K562 (cell line): ENCODE results near the gene PHACTR3. TPM values are rescaled to one million over a fixed set of nuclear protein-coding genes. Genes with fewer than 3 reads are reported as not detected.

Experiments
- ATAC-seq: fragments of 200-7000 bp; cut with Tn5 transposase; 3 replicates; pipeline ENCODE4 v1.9.1; 2020; ENCODE audit warnings: moderate library complexity
- BruUV-seq: library from RNA; stranded (reverse); fragments of 400-500 nt; replicated peaks from 2 replicates; lab custom pipeline; 2021; lab: Mats Ljungman, UMichigan
- CTCF ChIA-PET: fragments of 300-600 bp; formaldehyde crosslinking; extraction: SDS; loops from one replicate; lab custom pipeline; 2021; ENCODE audit warnings: low intra/inter-chr PET ratio; lab: Yijun Ruan, JAX
- POLR2A ChIA-PET: fragments of 300-600, 350-650 bp; sonication (Branson Sonifier 250); formaldehyde crosslinking; extraction: SDS; loops from one replicate; lab custom pipeline; 2021; ENCODE audit warnings: antibody characterized with exemption, inconsistent platforms; lab: Yijun Ruan, JAX
- DNase-seq, 4 experiments: peaks; one replicate each; pipeline versions ENCODE4 v3.0.0 to v3.0.0-alpha.2; 2011 to 2018; ENCODE audit warnings: low spot score in 3 of 4, mixed read lengths in 3 of 4; ENCODE audit errors: extremely low read depth in 1 of 4
- FAIRE-seq: peaks from 2 replicates; lab custom pipeline; 2011; peaks lifted over from hg19 to GRCh38; lab: Jason Lieb, UNC
- H2AFZ ChIP-seq: 2 replicates; pipeline ENCODE4 v1.6.0; 2011; ENCODE audit warnings: low read depth, low read length, control low read depth, inconsistent platforms
- H3K27ac ChIP-seq: fragments of 200-600 bp; 3 replicates; pipeline ENCODE4 v1.8.0; 2011; ENCODE audit warnings: low read depth, mild to moderate bottlenecking, control low read depth, inconsistent platforms, low read length, moderate library complexity, mixed read lengths; ENCODE audit errors: extremely low read depth
- H3K27me3 ChIP-seq, 2 experiments: fragments of 300-600 bp in 1 of 2; 2 replicates in 1 of 2; 3 replicates in 1 of 2; pipeline versions ENCODE4 v1.6.0 to v1.8.0; 2011; ENCODE audit warnings: inconsistent platforms in 2 of 2, low read length in 2 of 2, mild to moderate bottlenecking in 1 of 2, mixed read lengths in 1 of 2, moderate library complexity in 1 of 2; ENCODE audit not compliant: control insufficient read depth in 2 of 2, insufficient read depth in 2 of 2
- H3K36me3 ChIP-seq: fragments of 300-600 bp; 3 replicates; pipeline ENCODE4 v1.8.0; 2011; ENCODE audit warnings: mild to moderate bottlenecking, low read length, inconsistent platforms; ENCODE audit not compliant: control insufficient read depth, insufficient read depth
- H3K4me1 ChIP-seq, 2 experiments: fragments of 200-600 bp in 1 of 2; replicated peaks in 1 of 2; 2 replicates in 1 of 2; 3 replicates in 1 of 2; pipeline versions ENCODE4 v1.5.1 to v1.8.0; 2011; ENCODE audit warnings: inconsistent platforms in 2 of 2, low read length in 2 of 2, mild to moderate bottlenecking in 1 of 2, mixed read lengths in 1 of 2, moderate library complexity in 1 of 2; ENCODE audit not compliant: control insufficient read depth in 2 of 2, insufficient read depth in 2 of 2
- H3K4me2 ChIP-seq: 2 replicates; pipeline ENCODE4 v1.6.1; 2011; ENCODE audit warnings: low read length, control low read depth, inconsistent platforms, mixed read lengths; ENCODE audit not compliant: insufficient read depth
- H3K4me3 ChIP-seq: fragments of 200-600 bp; sonication (generic), shearing (Covaris generic); 2 replicates; pipeline ENCODE4 v1.5.1; 2016; ENCODE audit warnings: control low read depth, inconsistent platforms
- H3K79me2 ChIP-seq: fragments of 200-600 bp; 3 replicates; pipeline ENCODE4 v1.8.0; 2011; ENCODE audit warnings: low read length, inconsistent platforms; ENCODE audit not compliant: control insufficient read depth, insufficient read depth
- H3K9ac ChIP-seq, 2 experiments: 2 replicates each; pipeline versions ENCODE4 v1.6.0 to v1.6.1; 2011; ENCODE audit warnings: low read depth in 2 of 2, low read length in 2 of 2, control low read depth in 1 of 2, inconsistent platforms in 1 of 2, mild to moderate bottlenecking in 1 of 2, mixed read lengths in 1 of 2; ENCODE audit not compliant: insufficient read depth in 1 of 2
- H3K9me1 ChIP-seq: one replicate; pipeline ENCODE4 v1.6.0; 2011; ENCODE audit warnings: inconsistent platforms, mild to moderate bottlenecking, low read length, moderate library complexity; ENCODE audit not compliant: control insufficient read depth, insufficient read depth
- H3K9me3 ChIP-seq: replicated peaks from 2 replicates; pipeline ENCODE4 v1.5.1; 2011; ENCODE audit warnings: low read depth, low read length, inconsistent platforms; ENCODE audit not compliant: control insufficient read depth, insufficient read depth
- H4K20me1 ChIP-seq: replicated peaks from 2 replicates; pipeline ENCODE4 v1.6.1; 2011; ENCODE audit warnings: low read length, inconsistent platforms, mixed read lengths; ENCODE audit not compliant: control insufficient read depth, insufficient read depth
- BCL6 ChIP-seq: fragments of 250-450 bp; sonication (Bioruptor Pico); IDR thresholded peaks from 2 replicates; pipeline ENCODE4 v1.4.0; 2020
- GABPA ChIP-seq: fragments of 200-800 bp; sonication (Bioruptor generic); conservative IDR thresholded peaks from 2 replicates; pipeline ENCODE4 v1.6.1; 2016; ENCODE audit warnings: low read depth, missing genetic modification characterization, missing compliant biosample characterization
- HNRNPLL ChIP-seq: fragments of 200-400 bp; formaldehyde crosslinking; IDR thresholded peaks from 2 replicates; pipeline ENCODE4 v1.6.1; 2017; ENCODE audit warnings: low read length, low read depth, mild to moderate bottlenecking; ENCODE audit not compliant: poor library complexity, severe bottlenecking
- KDM4B ChIP-seq, 2 experiments: fragments of 450-650 bp in 1 of 2; sonication (generic) in 1 of 2; IDR thresholded peaks; 2 replicates each; pipeline ENCODE4 v1.6.1; 2016 to 2017; ENCODE audit warnings: borderline replicate concordance in 2 of 2, antibody characterized with exemption in 1 of 2, low read depth in 1 of 2, mild to moderate bottlenecking in 1 of 2
- MYBL2 ChIP-seq, 2 experiments: fragments of 450-650 bp in 1 of 2; sonication (generic) in 1 of 2; formaldehyde crosslinking in 1 of 2; IDR thresholded peaks; 2 replicates each; pipeline versions ENCODE4 v1.6.1 to v1.8.1; 2017 to 2022; ENCODE audit warnings: borderline replicate concordance in 1 of 2, inconsistent platforms in 1 of 2, low read depth in 1 of 2, mild to moderate bottlenecking in 1 of 2, missing genetic modification reagents in 1 of 2, moderate library complexity in 1 of 2
- PRMT5 ChIP-seq: sonication (generic); formaldehyde crosslinking; IDR thresholded peaks from 2 replicates; pipeline ENCODE4 v1.5.0; 2020; ENCODE audit warnings: missing genetic modification reagents
- SREBF2 ChIP-seq: sonication (generic); formaldehyde crosslinking; IDR thresholded peaks from 2 replicates; pipeline ENCODE4 v1.4.0; 2020; ENCODE audit warnings: mild to moderate bottlenecking, missing genetic modification reagents
- TBL1XR1 ChIP-seq, 2 experiments: IDR thresholded peaks; 2 replicates each; pipeline ENCODE4 v1.6.1; 2012; ENCODE audit warnings: improper control_type of control experiment in 2 of 2, low read length in 2 of 2, mild to moderate bottlenecking in 1 of 2
- WGBS: fragments of 100-300 bp; shearing (Covaris generic); methylation state at CpG from one replicate; pipeline ENCODE4 v1.1.6; 2016; ENCODE audit warnings: low coverage, mixed read lengths; ENCODE audit not compliant: insufficient coverage; ENCODE audit errors: missing lambda C conversion rate; 5-methylcytosine and 5-hydroxymethylcytosine counted together
- in situ Hi-C: fragments of 300-500 bp; cut with MboI; formaldehyde crosslinking; loops from 4 replicates; pipeline ENCODE4 v1.15.0; 2018; ENCODE audit warnings: inconsistent platforms, mixed read lengths
- intact Hi-C: fragments of 100-400 bp; cut with micrococcal nuclease; formaldehyde crosslinking; loops from 2 replicates; pipeline ENCODE4 v1.14.2; 2022
- polyA plus RNA-seq, 8 experiments: library from polyadenylated mRNA; depleted of rRNA in 4 of 8; stranded (reverse) in 5 of 8; unstranded in 3 of 8; fragments of >200 nt; fragmentation: Nextera tagmentation in 2 of 8; fragmentation: Illumina TruSeq in 1 of 8; extraction: Ambion mirVana in 2 of 8; extraction: Trizol in 1 of 8; gene quantifications; 2 replicates each; pipeline versions ENCODE4 v1.2.1 to v1.2.3, GENCODE V29; 2011 to 2014; ENCODE audit warnings: inconsistent platforms in 1 of 8, missing spikeins in 1 of 8
- total RNA-seq, 7 experiments: library from RNA; depleted of rRNA in 6 of 7; stranded (reverse); fragments of >200 nt in 6 of 7; fragmentation: Illumina TruSeq in 2 of 7; extraction: Trizol in 2 of 7; gene quantifications; 2 replicates each; pipeline versions ENCODE4 v1.2.1 to v1.2.3, GENCODE V29; 2011 to 2021; ENCODE audit warnings: low replicate concordance in 1 of 7
- TF ChIP-seq, protein P1 (sequence below): fragments of 250-450 bp; sonication (Bioruptor Pico); IDR thresholded peaks from 2 replicates; pipeline ENCODE4 v1.5.0; 2021

PHACTR3 gene
- total and polyA plus RNA-seq, 9 of the 15 experiments (the other 6 are each of a cell fraction or from before 2014, with no cell fraction given): not detected

- CTCF ChIA-PET: no interaction called here
- H3K79me2 ChIP-seq: no peaks in the 10 kb centered on the region
- no TSS peak for BruUV-seq
- no peaks in the 10 kb centered on the region for H3K4me1 ChIP-seq
- no peak for FAIRE-seq
- TF ChIP-seq, protein P1, sequence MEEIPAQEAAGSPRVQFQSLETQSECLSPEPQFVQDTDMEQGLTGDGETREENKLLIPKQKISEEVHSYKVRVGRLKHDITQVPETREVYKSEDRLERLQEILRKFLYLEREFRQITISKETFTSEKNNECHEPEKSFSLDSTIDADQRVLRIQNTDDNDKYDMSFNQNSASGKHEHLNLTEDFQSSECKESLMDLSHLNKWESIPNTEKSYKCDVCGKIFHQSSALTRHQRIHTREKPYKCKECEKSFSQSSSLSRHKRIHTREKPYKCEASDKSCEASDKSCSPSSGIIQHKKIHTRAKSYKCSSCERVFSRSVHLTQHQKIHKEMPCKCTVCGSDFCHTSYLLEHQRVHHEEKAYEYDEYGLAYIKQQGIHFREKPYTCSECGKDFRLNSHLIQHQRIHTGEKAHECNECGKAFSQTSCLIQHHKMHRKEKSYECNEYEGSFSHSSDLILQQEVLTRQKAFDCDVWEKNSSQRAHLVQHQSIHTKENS (CRISPR knock-in tag): no peak
- TF ChIP-seq BCL6 (CRISPR knock-in tag) (no peak), TBL1XR1 (IDR thresholded peaks at IDR 0.05; ENCODE audit: low read length in 2 of 2) (no peak), MYBL2 (IDR thresholded peaks at IDR 0.05; ENCODE audit: low read depth) (no peak), MYBL2 (CRISPR knock-in tag; IDR thresholded peaks at IDR 0.05; ENCODE audit: borderline replicate concordance) (no peak), PRMT5 (CRISPR knock-in tag) (no peak), KDM4B (IDR thresholded peaks at IDR 0.05; ENCODE audit: borderline replicate concordance in 2 of 2, low read depth in 1 of 2) (no peak), GABPA (tag) (no peak), HNRNPLL (no peak), SREBF2 (no peak)
- TF ChIP-seq, all 486 proteins: peak for 0
- WGBS: 0% methylated on average over 3 of the region's 3 CpGs
- Histone ChIP-seq H3K4me3 (no peak overlapping the region), H4K20me1 (no peaks in the 10 kb centered on the region), H3K9ac (no peak overlapping the region), H3K9me1 (no peaks in the 10 kb centered on the region), H3K36me3 (no peaks in the 10 kb centered on the region), H3K27me3 (peaks cover 0 to 11% of the 10 kb centered on the region in 2 experiments; a peak in 1 of 5 replicates), H3K27ac (no peak overlapping the region), H3K4me2 (no peak overlapping the region), H3K9me3 (no peaks in the 10 kb centered on the region), H2AFZ (no peak overlapping the region)
- intact Hi-C loops: no loop called here
- POLR2A ChIA-PET: no interaction called here
- in situ Hi-C loops: no loop called here
- ATAC-seq (no peak), DNase-seq (no peak)
Measured at GRCh38 chr20:59646487-59646886, 42.1 kb downstream of the PHACTR3 start.
